Activated CD8-positive, alpha-beta memory T cell treated with anti-CD3 and anti-CD28 coated beads, Interleukin-2, amount 50 U/mL, for 1 hour (primary cell): Measurements from ENCODE around the gene MAP1B.

Source experiments
- DNase-seq: peaks from one replicate; pipeline ENCODE4 v3.0.0-alpha.2; 2020; ENCODE audit errors: extremely low read depth

The MAP1B gene

GRCh38 chr5:72133212-72133990 is 26.1 kb downstream of the MAP1B start:
- no peak for DNase-seq

DNA sequence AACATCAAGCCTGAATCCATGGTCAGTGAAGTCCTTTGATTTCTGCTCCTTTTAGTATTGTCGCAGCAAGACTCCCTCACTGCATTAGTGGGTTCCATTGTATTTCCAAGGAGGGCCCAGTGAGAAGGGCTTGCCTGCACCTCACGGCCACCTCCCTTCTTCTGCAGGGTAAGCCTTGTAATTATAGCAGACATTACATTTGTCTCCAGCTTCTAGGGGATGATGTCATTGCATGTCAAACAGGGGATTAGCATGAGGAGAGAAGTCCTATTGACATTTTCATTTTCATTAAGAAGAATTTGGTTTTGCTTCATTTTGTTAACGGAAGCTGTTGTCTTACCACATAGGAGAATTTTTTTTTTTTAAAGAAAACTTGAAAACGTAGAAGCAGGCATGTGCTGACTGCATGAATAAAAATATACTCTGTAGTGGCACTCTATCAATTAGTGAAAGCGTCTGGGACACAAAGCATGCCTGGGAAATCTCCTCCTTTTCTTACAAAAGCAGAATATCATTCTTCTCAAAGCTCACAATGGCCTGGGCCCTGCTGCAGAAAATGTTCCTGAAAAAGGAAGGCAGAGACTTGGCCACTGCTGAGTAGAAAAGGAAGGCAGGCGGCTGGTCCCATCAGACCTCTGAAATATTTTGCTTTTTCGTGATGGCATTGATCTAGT is 27.1 kb downstream of the MAP1B start:
- no peak for DNase-seq

DNA sequence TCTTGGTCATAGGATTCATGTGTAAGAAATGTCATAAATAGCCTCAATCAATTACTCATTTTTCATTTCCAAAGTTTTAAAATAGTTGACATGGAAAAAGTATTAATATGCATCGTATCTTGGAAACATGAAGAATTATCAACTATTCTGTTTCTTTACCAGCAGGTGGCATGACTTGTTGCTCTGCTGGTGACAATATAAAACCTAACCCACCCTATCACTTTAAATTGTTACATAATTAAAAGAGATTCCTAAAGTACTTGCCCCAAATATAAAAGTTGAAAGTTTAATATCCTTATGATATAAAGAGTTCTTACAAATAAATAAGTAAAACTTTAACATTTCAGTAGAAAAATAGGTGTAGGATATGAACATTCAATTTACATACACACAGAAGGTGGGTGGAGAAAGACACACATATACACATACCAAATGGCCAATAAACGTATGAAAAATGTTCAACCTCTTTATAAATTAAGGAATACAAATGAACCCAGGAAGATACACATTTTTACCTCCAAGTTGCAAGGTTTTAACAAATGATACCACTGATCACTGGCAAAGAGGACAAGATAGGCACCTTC is 30.6 kb downstream of the MAP1B start:
- no peak for DNase-seq

GRCh38 chr5:72138943-72139521 is 31.8 kb downstream of the MAP1B start:
- DNase-seq, result no peak

- no peak for DNase-seq
Measured at GRCh38 chr5:72140711-72141110, 33.4 kb downstream of the MAP1B start.

- DNase-seq, result no peak
Measured at GRCh38 chr5:72141440-72142355, 34.4 kb downstream of the MAP1B start.

DNA sequence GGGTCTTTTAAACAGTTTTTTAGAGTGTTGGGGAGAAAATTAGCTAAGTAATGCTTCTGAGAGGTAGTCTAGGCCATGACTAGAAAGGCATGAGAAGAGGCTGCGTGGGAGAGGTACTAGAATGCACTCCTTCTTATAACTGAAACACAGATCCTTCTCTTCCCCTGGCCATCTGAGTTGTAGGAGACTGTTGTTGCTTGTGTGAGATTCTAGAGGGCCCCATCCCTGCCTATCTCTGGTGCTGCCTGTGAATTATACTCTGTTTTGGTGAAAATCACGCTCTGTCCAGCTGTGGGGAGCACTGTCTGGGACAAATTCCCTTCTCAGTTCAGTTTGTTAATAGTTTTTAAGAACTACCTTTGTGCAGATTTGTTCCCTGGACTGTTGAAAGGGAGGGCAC is 37.5 kb downstream of the MAP1B start:
- DNase-seq, result no peak

GRCh38 chr5:72145348-72145747 is 38.1 kb downstream of the MAP1B start:
- DNase-seq, result no peak

DNA sequence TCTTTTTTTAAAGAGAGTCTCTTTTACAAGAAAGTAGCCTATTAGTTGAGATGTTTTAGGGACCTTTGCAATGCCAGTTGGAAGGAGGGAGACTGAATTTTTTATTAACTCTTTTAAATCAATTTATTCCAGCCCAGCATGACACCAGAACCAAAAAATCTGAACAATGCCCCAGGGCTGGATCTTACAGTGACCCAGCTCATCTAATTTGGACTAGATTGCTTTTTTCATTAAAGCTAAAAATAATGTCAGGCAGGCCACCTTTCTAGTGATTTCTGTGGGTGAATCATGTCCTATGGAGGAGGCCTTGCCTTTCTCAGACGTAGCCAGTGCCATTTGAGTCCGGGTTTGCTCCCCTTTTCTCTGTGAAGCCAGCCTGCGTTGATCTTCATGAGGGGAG is 38.8 kb downstream of the MAP1B start:
- no peak for DNase-seq

DNA sequence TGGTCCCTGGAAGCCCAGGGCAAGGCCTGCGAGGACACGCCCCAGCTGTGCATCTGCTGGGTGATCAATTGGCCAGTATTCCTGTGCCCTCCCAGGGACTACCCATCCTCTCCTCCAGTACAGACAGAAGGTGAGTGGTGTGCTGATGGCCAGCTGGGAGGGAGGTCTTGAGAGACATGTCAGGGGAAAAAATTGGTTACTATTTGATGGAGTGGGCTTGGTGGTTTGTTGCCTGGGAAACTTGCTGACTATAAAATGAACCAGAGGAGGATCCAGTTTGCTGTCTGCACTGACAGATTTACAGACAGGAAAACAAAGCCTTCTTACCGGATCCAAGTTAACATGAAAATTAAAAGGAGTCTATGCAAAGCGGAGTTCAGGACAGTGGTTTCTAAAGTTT is 40.3 kb downstream of the MAP1B start:
- no peak for DNase-seq

- DNase-seq, result no peak
Measured at GRCh38 chr5:72149742-72150141, 42.5 kb downstream of the MAP1B start.

DNA sequence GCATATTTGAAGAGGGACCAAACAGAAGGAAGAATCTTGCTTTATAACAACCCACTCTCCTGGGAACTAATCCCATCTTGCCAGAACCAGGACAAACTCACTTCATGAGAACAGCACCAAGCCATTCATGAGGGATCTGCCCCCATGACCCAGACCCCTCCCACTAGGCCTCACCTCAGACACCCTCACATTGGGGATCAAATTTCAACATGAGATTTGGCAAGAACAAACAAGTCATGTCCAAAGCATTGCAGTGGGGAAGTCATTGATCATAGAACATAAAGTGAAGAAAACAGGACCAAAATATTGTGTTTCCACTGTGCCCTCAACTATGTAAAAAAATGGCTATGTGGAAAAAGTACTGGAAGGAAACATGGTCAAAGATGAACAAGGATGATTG is 43.9 kb downstream of the MAP1B start:
- DNase-seq, result no peak

DNA sequence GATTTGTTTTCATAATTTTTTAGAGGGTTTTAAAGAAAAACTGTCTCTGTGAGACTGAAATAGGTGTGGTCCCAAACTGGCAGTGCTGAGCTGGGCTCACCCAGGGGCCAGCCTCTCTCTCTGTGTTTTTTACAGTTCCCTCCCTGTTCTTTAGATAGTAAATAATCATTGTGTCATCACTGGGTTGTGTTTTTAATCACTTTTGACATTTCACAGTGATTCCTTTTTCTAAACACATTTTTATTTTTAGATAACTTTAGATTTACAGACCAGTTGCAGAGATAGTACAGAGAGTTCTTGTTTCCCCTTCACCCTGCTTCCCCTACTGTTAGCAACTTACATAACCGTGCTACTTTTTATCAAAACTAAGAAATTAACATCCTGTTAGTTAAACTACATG is 44.4 kb downstream of the MAP1B start:
- no peak for DNase-seq

- DNase-seq, result no peak
Measured at GRCh38 chr5:72152545-72152944, 45.3 kb downstream of the MAP1B start.

DNA sequence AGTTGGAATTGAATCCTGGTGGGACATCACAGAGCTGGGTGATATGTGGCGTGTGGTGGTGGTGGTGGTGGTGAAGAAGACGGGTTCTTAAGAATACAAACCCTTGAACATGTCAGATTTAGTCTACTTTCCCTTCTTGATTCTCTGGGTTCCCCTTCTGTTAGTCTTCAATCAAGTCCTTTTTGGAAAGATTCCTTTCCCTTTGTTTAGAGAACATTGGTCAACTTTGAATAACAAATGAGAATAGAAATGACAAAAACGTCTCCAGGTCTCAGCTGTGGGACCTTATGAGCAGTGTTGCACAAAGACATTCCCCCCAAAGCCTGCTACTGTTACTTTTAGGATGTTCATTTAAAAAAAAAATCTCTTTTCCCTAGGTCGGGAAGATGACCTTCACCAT is 46.3 kb downstream of the MAP1B start:
- DNase-seq, result no peak

DNA sequence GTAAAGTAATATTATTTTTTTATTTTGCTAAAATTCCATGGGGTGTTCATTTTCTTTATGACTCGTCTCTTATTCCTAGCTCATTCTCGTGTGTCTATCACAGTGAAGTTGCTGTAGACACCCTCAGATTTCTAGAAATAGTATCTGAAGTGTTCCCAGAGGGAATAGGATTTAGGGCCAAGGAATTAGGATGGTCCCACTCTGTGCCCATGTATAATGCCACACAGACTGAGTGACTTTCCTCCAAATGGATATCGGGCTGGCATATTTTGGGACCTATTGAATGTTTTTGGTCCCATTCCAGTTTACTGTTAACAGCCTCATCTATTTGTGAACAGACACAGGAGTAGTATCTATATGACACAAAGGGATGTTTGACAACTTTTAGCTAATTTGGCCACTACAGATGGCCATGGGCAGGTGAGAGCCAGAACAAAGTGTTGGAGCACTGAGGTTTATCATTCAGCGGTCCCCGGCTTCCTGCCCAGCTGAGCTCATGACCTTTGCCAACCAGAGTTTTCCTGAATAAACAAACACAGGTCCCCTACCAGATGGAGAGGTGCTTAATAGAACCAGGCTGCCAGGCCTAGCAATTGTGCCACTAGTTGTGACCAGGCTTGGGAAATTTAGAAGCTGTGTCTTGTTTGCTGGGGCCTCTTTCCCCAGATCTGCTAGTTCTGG is 46.9 kb downstream of the MAP1B start:
- DNase-seq, result no peak

- no peak for DNase-seq
Measured at GRCh38 chr5:72156946-72157624, 49.8 kb downstream of the MAP1B start.

DNA sequence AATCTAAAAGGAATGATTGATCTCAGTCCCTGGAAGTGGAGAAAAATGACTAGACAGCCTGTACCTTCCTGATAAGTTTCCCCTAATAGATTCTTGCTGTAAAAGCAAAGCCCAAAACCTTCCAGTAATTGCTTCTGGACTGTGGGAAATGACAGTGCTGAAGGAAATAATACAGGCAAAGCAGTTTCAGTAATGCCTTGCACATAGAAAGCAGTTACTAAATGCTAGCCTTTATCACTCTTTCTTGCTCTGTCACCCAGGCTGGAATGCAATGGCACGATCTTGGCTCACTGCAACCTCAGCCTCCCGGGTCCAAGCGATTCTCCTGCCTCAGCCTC is 50.3 kb downstream of the MAP1B start:
- DNase-seq, result no peak

DNA sequence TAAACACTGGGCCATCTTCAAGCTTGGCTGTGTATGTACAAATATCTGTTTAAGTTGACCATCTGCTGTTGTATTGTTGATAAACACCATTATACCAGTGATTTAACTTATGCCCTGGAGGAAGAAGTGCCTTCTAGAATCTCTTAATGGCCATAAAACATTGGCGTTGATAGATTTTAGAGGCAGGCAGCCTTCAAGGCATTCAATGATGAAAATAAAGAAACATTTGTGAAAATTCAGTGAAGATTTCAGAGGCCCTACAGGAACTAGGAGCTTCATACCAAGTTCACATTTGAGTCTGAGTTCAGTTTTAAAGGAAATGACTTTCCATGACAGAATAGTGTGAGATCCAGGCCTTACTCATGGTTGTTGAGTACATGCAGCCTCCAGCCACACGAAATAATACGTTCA is 52.2 kb downstream of the MAP1B start:
- DNase-seq, result no peak

DNA sequence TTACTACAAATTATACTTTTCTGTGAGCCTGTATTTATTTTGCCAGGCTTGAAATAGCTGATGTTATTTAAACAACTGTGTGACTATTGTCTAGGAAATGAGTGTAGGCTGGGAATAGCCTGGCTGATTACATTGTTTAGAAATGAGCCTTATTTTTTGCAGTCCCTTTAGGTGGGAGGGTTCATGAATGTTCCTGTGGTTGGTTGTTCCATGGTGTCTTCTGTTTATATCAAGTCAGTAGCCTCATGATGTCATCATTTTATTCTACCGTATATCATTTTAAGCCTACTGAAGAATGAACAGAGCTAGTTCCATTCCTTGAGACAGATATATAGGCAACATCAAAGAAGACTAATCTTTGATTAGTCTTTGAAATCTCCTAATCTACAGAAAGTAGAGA is 53.1 kb downstream of the MAP1B start:
- DNase-seq, result no peak

DNA sequence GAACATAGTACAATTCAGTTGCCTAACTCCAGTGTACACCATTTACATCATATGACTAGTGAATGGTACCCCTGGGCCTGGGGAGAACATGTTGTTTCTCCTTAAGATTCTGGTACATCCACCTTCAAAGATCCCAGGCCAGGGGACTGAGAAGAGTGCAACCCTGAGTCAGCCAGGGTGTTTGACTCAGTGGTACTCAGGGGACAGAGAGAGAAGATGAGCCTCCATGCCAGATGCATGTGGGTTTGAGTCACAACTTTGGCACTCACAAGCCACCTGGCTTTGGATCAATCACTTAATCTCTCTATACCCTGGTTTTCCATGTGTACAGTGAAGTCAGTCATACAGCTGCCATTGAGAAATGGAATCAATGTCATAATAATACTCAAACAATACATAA is 53.7 kb downstream of the MAP1B start:
- no peak for DNase-seq
